Trophoblast cell (in vitro differentiated cells and primary cell): ENCODE results near the gene F3.

Source experiments
- DNase-seq, 2 donors: peaks; one replicate each; pipeline ENCODE4 v3.0.0-alpha.2; 2016
- H2AFZ ChIP-seq: 2 replicates; pipeline ENCODE4 v1.6.1; 2013; ENCODE audit warnings: low read length, moderate library complexity, mild to moderate bottlenecking; ENCODE audit not compliant: insufficient read depth, poor library complexity
- H2AK5ac ChIP-seq: 2 replicates; pipeline ENCODE4 v1.6.1; 2013; ENCODE audit warnings: mild to moderate bottlenecking, low read length
- H2BK120ac ChIP-seq: 2 replicates; pipeline ENCODE4 v1.6.1; 2013; ENCODE audit warnings: low read length, mild to moderate bottlenecking, moderate library complexity; ENCODE audit not compliant: insufficient read depth, poor library complexity
- H2BK12ac ChIP-seq: 2 replicates; pipeline ENCODE4 v1.6.1; 2013; ENCODE audit warnings: mild to moderate bottlenecking, low read length, moderate library complexity
- H2BK5ac ChIP-seq: 2 replicates; pipeline ENCODE4 v1.6.1; 2013; ENCODE audit warnings: low read length, low read depth, moderate library complexity, mild to moderate bottlenecking; ENCODE audit not compliant: poor library complexity
- H3K14ac ChIP-seq: 2 replicates; pipeline ENCODE4 v1.6.1; 2013; ENCODE audit warnings: mild to moderate bottlenecking, low read length
- H3K18ac ChIP-seq: 2 replicates; pipeline ENCODE4 v1.6.1; 2013; ENCODE audit warnings: mild to moderate bottlenecking, low read length
- H3K23ac ChIP-seq: 2 replicates; pipeline ENCODE4 v1.6.1; 2013; ENCODE audit warnings: low read length
- H3K27ac ChIP-seq: 2 replicates; pipeline ENCODE4 v1.5.1; 2013; ENCODE audit warnings: low read depth, mild to moderate bottlenecking, inconsistent platforms, low read length, moderate library complexity
- H3K27me3 ChIP-seq: 2 replicates; pipeline ENCODE4 v1.6.1; 2013; ENCODE audit warnings: inconsistent platforms, mild to moderate bottlenecking, low read length, moderate library complexity; ENCODE audit not compliant: insufficient read depth
- H3K36me3 ChIP-seq, 2 experiments: 1 replicate in 1 of 2; 2 replicates in 1 of 2; pipeline ENCODE4 v1.6.1; 2013; ENCODE audit warnings: low read length in 2 of 2, mild to moderate bottlenecking in 2 of 2, moderate library complexity in 1 of 2; ENCODE audit not compliant: insufficient read depth in 2 of 2, control insufficient read depth in 1 of 2
- H3K4ac ChIP-seq: 2 replicates; pipeline ENCODE4 v1.6.1; 2013; ENCODE audit warnings: low read depth, mild to moderate bottlenecking, low read length, moderate library complexity
- H3K4me1 ChIP-seq, 2 experiments: 1 replicate in 1 of 2; 2 replicates in 1 of 2; pipeline ENCODE4 v1.6.1; 2013; ENCODE audit warnings: low read length in 2 of 2, mild to moderate bottlenecking in 2 of 2, moderate library complexity in 1 of 2; ENCODE audit not compliant: insufficient read depth in 2 of 2, control insufficient read depth in 1 of 2
- H3K4me2 ChIP-seq: 2 replicates; pipeline ENCODE4 v1.6.1; 2013; ENCODE audit warnings: inconsistent platforms, mild to moderate bottlenecking, low read length, moderate library complexity
- H3K4me3 ChIP-seq: 2 replicates; pipeline ENCODE4 v1.5.1; 2013; ENCODE audit warnings: mild to moderate bottlenecking, low read depth, low read length, inconsistent platforms
- H3K79me1 ChIP-seq: one replicate; pipeline ENCODE4 v1.6.1; 2013; ENCODE audit warnings: low read length
- H3K79me2 ChIP-seq: 2 replicates; pipeline ENCODE4 v1.6.1; 2013; ENCODE audit warnings: low read length, mild to moderate bottlenecking; ENCODE audit not compliant: control insufficient read depth, insufficient read depth, poor library complexity
- H3K9ac ChIP-seq: 2 replicates; pipeline ENCODE4 v1.6.1; 2013; ENCODE audit warnings: mild to moderate bottlenecking, low read length
- H3K9me3 ChIP-seq: 2 replicates; pipeline ENCODE4 v1.6.1; 2013; ENCODE audit warnings: low read depth, mild to moderate bottlenecking, control low read depth, inconsistent platforms, low read length; ENCODE audit not compliant: insufficient read depth
- H4K12ac ChIP-seq: 2 replicates; pipeline ENCODE4 v1.6.1; 2013; ENCODE audit warnings: low read depth, mild to moderate bottlenecking, low read length, moderate library complexity
- H4K8ac ChIP-seq: 2 replicates; pipeline ENCODE4 v1.6.1; 2013; ENCODE audit warnings: low read depth, mild to moderate bottlenecking, low read length, moderate library complexity
- H4K91ac ChIP-seq: one replicate; pipeline ENCODE4 v1.6.1; 2013; ENCODE audit warnings: low read depth, mild to moderate bottlenecking, low read length, moderate library complexity
- WGBS: extraction: QIAGEN DNeasy Blood & Tissue Kit; methylation state at CpG from one replicate; pipeline ENCODE4 v1.1.7; 2013; ENCODE audit warnings: missing lambda C conversion rate; ENCODE audit not compliant: insufficient read length, insufficient coverage; ENCODE audit errors: extremely low coverage; 5-methylcytosine and 5-hydroxymethylcytosine counted together

Gene F3

DNA sequence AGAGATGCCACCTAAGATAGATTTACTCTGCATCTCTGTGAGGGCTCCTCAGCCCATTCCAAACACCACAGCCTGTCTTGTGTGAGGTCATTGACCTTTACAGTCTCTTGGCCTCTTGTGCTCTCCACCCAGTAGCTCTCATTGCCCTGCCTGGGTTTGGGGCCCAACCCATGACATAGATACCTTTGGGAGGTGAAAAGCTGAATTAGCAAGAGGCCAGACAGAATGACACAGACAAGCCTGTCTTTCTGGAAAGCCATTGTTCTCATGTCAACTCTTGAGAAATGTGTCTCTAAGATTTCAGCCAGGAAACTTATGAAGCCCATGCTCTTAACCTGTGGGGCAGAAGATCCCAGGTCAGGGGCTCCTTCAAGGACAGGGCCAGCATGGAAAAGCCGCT, 18.4 kb upstream of the F3 start:
- peak overlapping the region; percentile 89 for H3K27ac ChIP-seq
- no peaks in the 10 kb centered on the region for H3K27me3 ChIP-seq
- no CpG with 5 or more reads among the region's 1 CpG for WGBS

GRCh38 chr1:94555091-94555490, 13.5 kb upstream of the F3 start:
- Histone ChIP-seq H3K14ac (peak overlapping the region; percentile 98), H4K91ac (peak overlapping the region; percentile 99), H3K9ac (no peak overlapping the region), H2BK120ac (peak overlapping the region; percentile 95), H3K27me3 (no peaks in the 10 kb centered on the region), H2BK5ac (peak overlapping the region; percentile 99), H3K23ac (no peak overlapping the region), H3K79me2 (peaks cover 7% of the 10 kb centered on the region), H2AK5ac (peak overlapping the region; percentile 98), H4K8ac (peak overlapping the region; percentile 89), H3K4me1 (peaks cover 35 to 40% of the 10 kb centered on the region in 2 experiments), H3K18ac (peak overlapping the region; percentile 99), H3K4me3 (no peak overlapping the region), H2BK12ac (peak overlapping the region; percentile 100), H2AFZ (peak overlapping the region; percentile 45), H3K4ac (peak overlapping the region; percentile 97), H3K79me1 (peaks cover 39% of the 10 kb centered on the region), H3K27ac (peak overlapping the region; percentile 68), H3K9me3 (peaks cover 3% of the 10 kb centered on the region), H4K12ac (peak overlapping the region; percentile 36), H3K36me3 (no peaks in the 10 kb centered on the region), H3K4me2 (no peak overlapping the region)
- WGBS: no CpG with 5 or more reads among the region's 5 CpGs
- no peak for DNase-seq

More for the DNA sequence above, 18.4 kb upstream of the F3 start:
- H2AFZ ChIP-seq: no peak overlapping the region
- H3K36me3 ChIP-seq: no peaks in the 10 kb centered on the region
- H3K79me1 ChIP-seq: peaks cover 36% of the 10 kb centered on the region
- peaks cover 27 to 30% of the 10 kb centered on the region in 2 experiments for H3K4me1 ChIP-seq
- H3K14ac ChIP-seq: no peak overlapping the region
- H3K4ac ChIP-seq: no peak overlapping the region
- H3K9ac ChIP-seq: no peak overlapping the region
- H3K4me3 ChIP-seq: no peak overlapping the region
- no peak overlapping the region for H4K12ac ChIP-seq
- H2AK5ac ChIP-seq: no peak overlapping the region
- H3K79me2 ChIP-seq: peaks cover 9% of the 10 kb centered on the region
- H2BK5ac ChIP-seq: peak overlapping the region; percentile 89
- peak overlapping the region; percentile 17 for H2BK120ac ChIP-seq
- no peak overlapping the region for H3K18ac ChIP-seq
- peak overlapping the region; percentile 39 for H4K91ac ChIP-seq
- no peak overlapping the region for H3K4me2 ChIP-seq
- no peak for DNase-seq
- no peak overlapping the region for H4K8ac ChIP-seq
- H3K9me3 ChIP-seq: no peaks in the 10 kb centered on the region
- H3K23ac ChIP-seq: no peak overlapping the region
- no peak overlapping the region for H2BK12ac ChIP-seq

DNA sequence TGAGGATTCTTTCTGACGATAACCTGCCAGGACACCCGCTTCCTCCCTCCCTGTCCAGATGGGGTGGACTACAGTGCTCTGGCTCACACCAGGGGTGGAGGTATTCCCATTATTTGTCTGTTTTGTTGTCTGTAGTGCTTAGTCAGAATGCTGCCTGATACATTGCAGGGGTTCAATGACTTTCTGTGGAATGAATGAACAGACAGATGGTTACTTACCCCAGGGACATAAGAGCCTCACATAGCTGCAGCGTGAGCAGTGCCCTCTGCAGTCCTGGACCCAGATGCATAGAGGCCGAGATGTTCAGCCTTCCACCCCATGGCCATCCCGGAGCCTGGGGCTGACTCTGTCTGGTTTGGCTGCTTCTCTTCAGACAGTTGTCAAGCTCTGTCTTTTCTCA, 13.0 kb upstream of the F3 start:
- H3K4ac ChIP-seq: no peak overlapping the region
- no peak overlapping the region for H3K23ac ChIP-seq
- no peak overlapping the region for H2AFZ ChIP-seq
- no peak overlapping the region for H3K9ac ChIP-seq
- no peak overlapping the region for H4K91ac ChIP-seq
- H2BK120ac ChIP-seq: no peak overlapping the region
- no peak overlapping the region for H3K14ac ChIP-seq
- peaks cover 38% of the 10 kb centered on the region for H3K79me1 ChIP-seq
- peaks cover 3% of the 10 kb centered on the region for H3K9me3 ChIP-seq
- no peak overlapping the region for H4K12ac ChIP-seq
- H3K27ac ChIP-seq: peak overlapping the region; percentile 89
- no peak overlapping the region for H2AK5ac ChIP-seq
- no peak overlapping the region for H2BK12ac ChIP-seq
- no peak overlapping the region for H3K4me2 ChIP-seq
- H3K79me2 ChIP-seq: peaks cover 7% of the 10 kb centered on the region
- peaks cover 33 to 37% of the 10 kb centered on the region in 2 experiments for H3K4me1 ChIP-seq
- WGBS: no CpG with 5 or more reads among the region's 5 CpGs
- H4K8ac ChIP-seq: no peak overlapping the region
- peak; percentile 38 to 41 for DNase-seq
- no peak overlapping the region for H3K4me3 ChIP-seq
- H2BK5ac ChIP-seq: no peak overlapping the region
- no peak overlapping the region for H3K18ac ChIP-seq
- H3K36me3 ChIP-seq: no peaks in the 10 kb centered on the region
- H3K27me3 ChIP-seq: no peaks in the 10 kb centered on the region

DNA sequence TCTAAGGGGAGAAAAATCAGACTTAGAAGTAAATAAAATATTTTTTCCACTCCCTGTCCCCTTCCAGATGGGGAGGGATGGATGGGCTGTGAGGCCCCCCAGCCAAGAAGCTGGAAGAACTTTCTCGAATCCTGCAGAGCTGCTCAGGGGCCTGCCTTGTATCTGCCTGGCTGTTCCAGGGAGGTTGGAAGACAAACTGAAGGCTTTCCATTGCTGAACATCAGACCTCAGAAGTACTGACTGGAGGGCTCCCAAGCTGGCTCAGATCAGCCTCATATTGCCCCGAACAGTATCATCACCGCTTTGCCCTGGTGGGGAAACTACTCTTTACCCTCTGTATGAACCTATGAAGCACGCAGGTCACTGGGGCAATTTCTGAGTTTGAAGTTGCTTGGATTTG, 12.4 kb upstream of the F3 start:
- no peak overlapping the region for H3K4me2 ChIP-seq
- H3K79me1 ChIP-seq: peaks cover 37% of the 10 kb centered on the region
- no peak overlapping the region for H2AK5ac ChIP-seq
- peak overlapping the region; percentile 25 for H3K18ac ChIP-seq
- H2AFZ ChIP-seq: no peak overlapping the region
- H3K4me3 ChIP-seq: no peak overlapping the region
- peak overlapping the region; percentile 1 for H4K8ac ChIP-seq
- H3K23ac ChIP-seq: no peak overlapping the region
- peak overlapping the region; percentile 92 for H4K91ac ChIP-seq
- H3K27ac ChIP-seq: peak overlapping the region; percentile 89
- DNase-seq: no peak
- H3K9me3 ChIP-seq: peaks cover 3% of the 10 kb centered on the region
- no peak overlapping the region for H3K9ac ChIP-seq
- peaks cover 32 to 35% of the 10 kb centered on the region in 2 experiments for H3K4me1 ChIP-seq
- H2BK5ac ChIP-seq: peak overlapping the region; percentile 51
- H4K12ac ChIP-seq: no peak overlapping the region
- WGBS: no CpG with 5 or more reads among the region's 4 CpGs
- H2BK12ac ChIP-seq: peak overlapping the region; percentile 50
- no peaks in the 10 kb centered on the region for H3K27me3 ChIP-seq
- H3K4ac ChIP-seq: peak overlapping the region; percentile 3
- H3K36me3 ChIP-seq: no peaks in the 10 kb centered on the region
- H3K14ac ChIP-seq: peak overlapping the region; percentile 80
- peaks cover 7% of the 10 kb centered on the region for H3K79me2 ChIP-seq
- peak overlapping the region; percentile 84 for H2BK120ac ChIP-seq
